GM12801 (cell line): ENCODE results near the gene RASL10A.

Experiments used
- CTCF ChIP-seq: IDR thresholded peaks from one replicate; pipeline ENCODE4 v1.5.1; 2011; ENCODE audit warnings: control low read depth; ENCODE audit not compliant: insufficient read length; ENCODE audit errors: extremely low read depth

Gene RASL10A

GRCh38 chr22:29305836-29306174, 9.7 kb downstream of the RASL10A start:
- TF ChIP-seq CTCF: no peak

- no peak for TF ChIP-seq CTCF
These were observed 12.6 kb downstream of the RASL10A start for GRCh38 chr22:29302681-29303465.

- TF ChIP-seq CTCF: no peak
These were observed 13.2 kb downstream of the RASL10A start for GRCh38 chr22:29302402-29302680.

- no peak for TF ChIP-seq CTCF
These were observed 13.6 kb downstream of the RASL10A start for GRCh38 chr22:29301716-29302401.

GRCh38 chr22:29300807-29301601, 14.5 kb downstream of the RASL10A start:
- TF ChIP-seq CTCF: no peak

GRCh38 chr22:29300467-29300806, 15.1 kb downstream of the RASL10A start:
- no peak for TF ChIP-seq CTCF

GRCh38 chr22:29299136-29299900, 16.2 kb downstream of the RASL10A start:
- TF ChIP-seq CTCF: no peak
